WTC11 (cell line): Measurements from ENCODE around the gene OR2AT4. TPM values are rescaled to one million over a fixed set of nuclear protein-coding genes. Genes with fewer than 3 reads are reported as not detected.
"Not testable (repeated sequence)": the region's sequence is repeated elsewhere in the genome, so short reads cannot be mapped to it uniquely, and the experiment has no call there.

Source experiments
- ATAC-seq: fragments of 200-7000 bp; cut with Tn5 transposase; 2 replicates; pipeline ENCODE4 v1.10.0; 2021; ENCODE audit warnings: mild to moderate bottlenecking, moderate library complexity
- CTCF ChIA-PET: fragments of 300-600 bp; sonication (Branson Sonifier 250); formaldehyde crosslinking; loops from one replicate; lab custom pipeline; 2021; ENCODE audit warnings: antibody characterized with exemption; lab: Charles Lee
- POLR2A ChIA-PET: fragments of 350-600 bp; sonication (Branson Sonifier 250); formaldehyde crosslinking; loops from one replicate; lab custom pipeline; 2021; ENCODE audit warnings: antibody characterized with exemption; lab: Charles Lee
- DNase-seq: peaks from one replicate; pipeline ENCODE4 v3.0.0; 2021; ENCODE audit warnings: low spot score
- H3K27ac Mint-ChIP-seq: 2 replicates; pipeline ENCODE4 v1.8.0; 2021; ENCODE audit warnings: mixed read lengths
- H3K27me3 Mint-ChIP-seq: 2 replicates; pipeline ENCODE4 v1.8.0; 2021; ENCODE audit warnings: low read depth, mild to moderate bottlenecking, moderate library complexity, mixed read lengths
- H3K36me3 Mint-ChIP-seq: 2 replicates; pipeline ENCODE4 v1.8.0; 2021; ENCODE audit warnings: mixed read lengths
- H3K4me1 Mint-ChIP-seq: 2 replicates; pipeline ENCODE4 v1.8.0; 2022; ENCODE audit warnings: mixed read lengths
- H3K4me3 Mint-ChIP-seq: 2 replicates; pipeline ENCODE4 v1.8.0; 2021; ENCODE audit warnings: mild to moderate bottlenecking, moderate library complexity, mixed read lengths
- H3K9me3 Mint-ChIP-seq: 2 replicates; pipeline ENCODE4 v1.8.0; 2021; ENCODE audit warnings: mixed read lengths
- ESRRA ChIP-seq: sonication (generic); formaldehyde crosslinking; IDR thresholded peaks from 2 replicates; pipeline ENCODE4 v1.8.1; 2022; ENCODE audit warnings: mild to moderate bottlenecking, missing genetic modification reagents, borderline replicate concordance
- HMGA2 ChIP-seq: fragments of 250-450 bp; sonication (Bioruptor Pico); IDR thresholded peaks from 2 replicates; pipeline ENCODE4 v1.4.0; 2021; ENCODE audit warnings: mild to moderate bottlenecking, moderate library complexity
- MXD4 ChIP-seq: fragments of 250-450 bp; sonication (Bioruptor Pico); IDR thresholded peaks from 2 replicates; pipeline ENCODE4 v1.8.0; 2021; ENCODE audit warnings: mild to moderate bottlenecking, moderate library complexity, borderline replicate concordance
- MYBL2 ChIP-seq: sonication (generic); formaldehyde crosslinking; IDR thresholded peaks from 2 replicates; pipeline ENCODE4 v1.8.1; 2023; ENCODE audit warnings: mild to moderate bottlenecking, moderate library complexity, missing genetic modification reagents
- NR2C2 ChIP-seq: sonication (generic); formaldehyde crosslinking; IDR thresholded peaks from 2 replicates; pipeline ENCODE4 v1.8.0; 2022; ENCODE audit warnings: mild to moderate bottlenecking, missing genetic modification reagents
- NR3C1 ChIP-seq: sonication (generic); formaldehyde crosslinking; conservative IDR thresholded peaks from 2 replicates; pipeline ENCODE4 v1.8.1; 2023; ENCODE audit warnings: low read depth, mild to moderate bottlenecking, missing genetic modification reagents
- TP53 ChIP-seq: sonication (generic); formaldehyde crosslinking; IDR thresholded peaks from 2 replicates; pipeline ENCODE4 v1.8.1; 2023; ENCODE audit warnings: mild to moderate bottlenecking, missing genetic modification reagents
- total RNA-seq: library from RNA; stranded (reverse); gene quantifications from 3 replicates; pipeline ENCODE4 v1.2.3, GENCODE V29; 2021
- TF ChIP-seq, protein P1 (sequence below): fragments of 250-450 bp; sonication (Bioruptor Pico); IDR thresholded peaks from 2 replicates; pipeline ENCODE4 v1.9.0; 2021; ENCODE audit warnings: mild to moderate bottlenecking, borderline replicate concordance
- TF ChIP-seq, protein P2 (sequence below): sonication (generic); formaldehyde crosslinking; IDR thresholded peaks from 2 replicates; pipeline ENCODE4 v1.8.1; 2023; ENCODE audit warnings: mild to moderate bottlenecking, missing genetic modification reagents, moderate library complexity
- TF ChIP-seq, protein P3 (sequence below): sonication (generic); formaldehyde crosslinking; IDR thresholded peaks from 2 replicates; pipeline ENCODE4 v1.8.0; 2022; ENCODE audit warnings: mild to moderate bottlenecking, missing genetic modification reagents
- TF ChIP-seq, protein P4 (sequence below): sonication (generic); formaldehyde crosslinking; IDR thresholded peaks from 2 replicates; pipeline ENCODE4 v1.8.0; 2023; ENCODE audit warnings: missing genetic modification reagents, mild to moderate bottlenecking, borderline replicate concordance
- TF ChIP-seq, protein P5 (sequence below): sonication (generic); formaldehyde crosslinking; IDR thresholded peaks from 2 replicates; pipeline ENCODE4 v1.8.1; 2022; ENCODE audit warnings: low read depth, mild to moderate bottlenecking, moderate library complexity, missing genetic modification reagents, borderline replicate concordance
- TF ChIP-seq, protein P6 (sequence below): fragments of 250-450 bp; sonication (Bioruptor Pico); IDR thresholded peaks from 2 replicates; pipeline ENCODE4 v2.1.2; 2022; ENCODE audit warnings: mild to moderate bottlenecking, moderate library complexity
- TF ChIP-seq, protein P7 (sequence below): sonication (generic); formaldehyde crosslinking; IDR thresholded peaks from 2 replicates; pipeline ENCODE4 v1.8.0; 2022; ENCODE audit warnings: mild to moderate bottlenecking, missing genetic modification reagents

The OR2AT4 gene
- total RNA-seq, 1 experiment from 2014 or later = not detected

DNA sequence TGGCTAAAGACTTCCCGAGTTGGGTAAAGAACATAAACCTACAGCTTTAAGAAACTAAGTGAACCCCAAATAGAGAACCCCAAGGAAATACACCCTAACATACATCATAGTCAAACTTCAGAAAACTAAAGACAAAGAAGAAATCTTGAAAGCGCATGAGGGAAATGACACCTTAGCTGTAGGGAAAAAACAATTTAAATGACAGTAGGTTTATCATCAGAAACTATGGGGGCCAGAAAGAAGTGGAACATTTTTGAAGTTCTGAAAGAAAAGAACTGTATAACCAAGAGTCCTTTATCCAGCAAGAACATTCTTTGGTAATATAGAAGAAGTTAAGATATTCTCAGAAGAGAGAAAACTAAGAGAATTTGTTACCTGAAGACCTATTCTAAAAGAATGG, 15.5 kb upstream of the OR2AT4 start (continued):
- TF ChIP-seq, protein P1, sequence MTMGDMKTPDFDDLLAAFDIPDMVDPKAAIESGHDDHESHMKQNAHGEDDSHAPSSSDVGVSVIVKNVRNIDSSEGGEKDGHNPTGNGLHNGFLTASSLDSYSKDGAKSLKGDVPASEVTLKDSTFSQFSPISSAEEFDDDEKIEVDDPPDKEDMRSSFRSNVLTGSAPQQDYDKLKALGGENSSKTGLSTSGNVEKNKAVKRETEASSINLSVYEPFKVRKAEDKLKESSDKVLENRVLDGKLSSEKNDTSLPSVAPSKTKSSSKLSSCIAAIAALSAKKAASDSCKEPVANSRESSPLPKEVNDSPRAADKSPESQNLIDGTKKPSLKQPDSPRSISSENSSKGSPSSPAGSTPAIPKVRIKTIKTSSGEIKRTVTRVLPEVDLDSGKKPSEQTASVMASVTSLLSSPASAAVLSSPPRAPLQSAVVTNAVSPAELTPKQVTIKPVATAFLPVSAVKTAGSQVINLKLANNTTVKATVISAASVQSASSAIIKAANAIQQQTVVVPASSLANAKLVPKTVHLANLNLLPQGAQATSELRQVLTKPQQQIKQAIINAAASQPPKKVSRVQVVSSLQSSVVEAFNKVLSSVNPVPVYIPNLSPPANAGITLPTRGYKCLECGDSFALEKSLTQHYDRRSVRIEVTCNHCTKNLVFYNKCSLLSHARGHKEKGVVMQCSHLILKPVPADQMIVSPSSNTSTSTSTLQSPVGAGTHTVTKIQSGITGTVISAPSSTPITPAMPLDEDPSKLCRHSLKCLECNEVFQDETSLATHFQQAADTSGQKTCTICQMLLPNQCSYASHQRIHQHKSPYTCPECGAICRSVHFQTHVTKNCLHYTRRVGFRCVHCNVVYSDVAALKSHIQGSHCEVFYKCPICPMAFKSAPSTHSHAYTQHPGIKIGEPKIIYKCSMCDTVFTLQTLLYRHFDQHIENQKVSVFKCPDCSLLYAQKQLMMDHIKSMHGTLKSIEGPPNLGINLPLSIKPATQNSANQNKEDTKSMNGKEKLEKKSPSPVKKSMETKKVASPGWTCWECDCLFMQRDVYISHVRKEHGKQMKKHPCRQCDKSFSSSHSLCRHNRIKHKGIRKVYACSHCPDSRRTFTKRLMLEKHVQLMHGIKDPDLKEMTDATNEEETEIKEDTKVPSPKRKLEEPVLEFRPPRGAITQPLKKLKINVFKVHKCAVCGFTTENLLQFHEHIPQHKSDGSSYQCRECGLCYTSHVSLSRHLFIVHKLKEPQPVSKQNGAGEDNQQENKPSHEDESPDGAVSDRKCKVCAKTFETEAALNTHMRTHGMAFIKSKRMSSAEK (CRISPR knock-in tag) = no peak
- TF ChIP-seq TP53 (CRISPR knock-in tag) = no peak
- no peak for TF ChIP-seq MXD4
- TF ChIP-seq MYBL2 (CRISPR knock-in tag) = no peak
- TF ChIP-seq, protein P2, sequence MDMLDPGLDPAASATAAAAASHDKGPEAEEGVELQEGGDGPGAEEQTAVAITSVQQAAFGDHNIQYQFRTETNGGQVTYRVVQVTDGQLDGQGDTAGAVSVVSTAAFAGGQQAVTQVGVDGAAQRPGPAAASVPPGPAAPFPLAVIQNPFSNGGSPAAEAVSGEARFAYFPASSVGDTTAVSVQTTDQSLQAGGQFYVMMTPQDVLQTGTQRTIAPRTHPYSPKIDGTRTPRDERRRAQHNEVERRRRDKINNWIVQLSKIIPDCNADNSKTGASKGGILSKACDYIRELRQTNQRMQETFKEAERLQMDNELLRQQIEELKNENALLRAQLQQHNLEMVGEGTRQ (CRISPR knock-in tag) = no peak
- TF ChIP-seq, protein P3, sequence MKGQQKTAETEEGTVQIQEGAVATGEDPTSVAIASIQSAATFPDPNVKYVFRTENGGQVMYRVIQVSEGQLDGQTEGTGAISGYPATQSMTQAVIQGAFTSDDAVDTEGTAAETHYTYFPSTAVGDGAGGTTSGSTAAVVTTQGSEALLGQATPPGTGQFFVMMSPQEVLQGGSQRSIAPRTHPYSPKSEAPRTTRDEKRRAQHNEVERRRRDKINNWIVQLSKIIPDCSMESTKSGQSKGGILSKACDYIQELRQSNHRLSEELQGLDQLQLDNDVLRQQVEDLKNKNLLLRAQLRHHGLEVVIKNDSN (CRISPR knock-in tag) = no peak
- TF ChIP-seq NR2C2 (CRISPR knock-in tag) = no peak
- TF ChIP-seq, protein P4, sequence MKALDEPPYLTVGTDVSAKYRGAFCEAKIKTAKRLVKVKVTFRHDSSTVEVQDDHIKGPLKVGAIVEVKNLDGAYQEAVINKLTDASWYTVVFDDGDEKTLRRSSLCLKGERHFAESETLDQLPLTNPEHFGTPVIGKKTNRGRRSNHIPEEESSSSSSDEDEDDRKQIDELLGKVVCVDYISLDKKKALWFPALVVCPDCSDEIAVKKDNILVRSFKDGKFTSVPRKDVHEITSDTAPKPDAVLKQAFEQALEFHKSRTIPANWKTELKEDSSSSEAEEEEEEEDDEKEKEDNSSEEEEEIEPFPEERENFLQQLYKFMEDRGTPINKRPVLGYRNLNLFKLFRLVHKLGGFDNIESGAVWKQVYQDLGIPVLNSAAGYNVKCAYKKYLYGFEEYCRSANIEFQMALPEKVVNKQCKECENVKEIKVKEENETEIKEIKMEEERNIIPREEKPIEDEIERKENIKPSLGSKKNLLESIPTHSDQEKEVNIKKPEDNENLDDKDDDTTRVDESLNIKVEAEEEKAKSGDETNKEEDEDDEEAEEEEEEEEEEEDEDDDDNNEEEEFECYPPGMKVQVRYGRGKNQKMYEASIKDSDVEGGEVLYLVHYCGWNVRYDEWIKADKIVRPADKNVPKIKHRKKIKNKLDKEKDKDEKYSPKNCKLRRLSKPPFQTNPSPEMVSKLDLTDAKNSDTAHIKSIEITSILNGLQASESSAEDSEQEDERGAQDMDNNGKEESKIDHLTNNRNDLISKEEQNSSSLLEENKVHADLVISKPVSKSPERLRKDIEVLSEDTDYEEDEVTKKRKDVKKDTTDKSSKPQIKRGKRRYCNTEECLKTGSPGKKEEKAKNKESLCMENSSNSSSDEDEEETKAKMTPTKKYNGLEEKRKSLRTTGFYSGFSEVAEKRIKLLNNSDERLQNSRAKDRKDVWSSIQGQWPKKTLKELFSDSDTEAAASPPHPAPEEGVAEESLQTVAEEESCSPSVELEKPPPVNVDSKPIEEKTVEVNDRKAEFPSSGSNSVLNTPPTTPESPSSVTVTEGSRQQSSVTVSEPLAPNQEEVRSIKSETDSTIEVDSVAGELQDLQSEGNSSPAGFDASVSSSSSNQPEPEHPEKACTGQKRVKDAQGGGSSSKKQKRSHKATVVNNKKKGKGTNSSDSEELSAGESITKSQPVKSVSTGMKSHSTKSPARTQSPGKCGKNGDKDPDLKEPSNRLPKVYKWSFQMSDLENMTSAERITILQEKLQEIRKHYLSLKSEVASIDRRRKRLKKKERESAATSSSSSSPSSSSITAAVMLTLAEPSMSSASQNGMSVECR (CRISPR knock-in tag) = no peak
- TF ChIP-seq, protein P5, sequence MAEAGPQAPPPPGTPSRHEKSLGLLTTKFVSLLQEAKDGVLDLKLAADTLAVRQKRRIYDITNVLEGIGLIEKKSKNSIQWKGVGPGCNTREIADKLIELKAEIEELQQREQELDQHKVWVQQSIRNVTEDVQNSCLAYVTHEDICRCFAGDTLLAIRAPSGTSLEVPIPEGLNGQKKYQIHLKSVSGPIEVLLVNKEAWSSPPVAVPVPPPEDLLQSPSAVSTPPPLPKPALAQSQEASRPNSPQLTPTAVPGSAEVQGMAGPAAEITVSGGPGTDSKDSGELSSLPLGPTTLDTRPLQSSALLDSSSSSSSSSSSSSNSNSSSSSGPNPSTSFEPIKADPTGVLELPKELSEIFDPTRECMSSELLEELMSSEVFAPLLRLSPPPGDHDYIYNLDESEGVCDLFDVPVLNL = no peak

DNA sequence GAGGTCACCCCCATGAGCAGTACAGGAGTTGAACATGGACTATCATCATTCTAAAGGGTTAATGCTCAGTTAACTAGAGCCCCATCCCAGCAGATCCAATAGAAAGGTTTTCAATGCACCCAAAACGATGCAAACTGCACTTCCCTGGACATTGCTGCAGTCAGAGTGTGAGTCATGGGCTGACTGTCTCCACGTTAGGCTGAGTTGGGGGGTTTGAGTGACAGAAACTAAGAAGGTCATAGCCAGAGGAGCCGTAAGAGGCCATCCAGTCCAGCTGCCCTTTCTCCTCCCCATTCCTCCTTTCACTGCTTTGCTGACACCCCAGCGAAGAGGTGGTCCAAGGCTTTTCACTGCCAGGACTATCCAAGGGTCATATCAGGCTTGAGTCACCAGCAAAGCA, 10.5 kb upstream of the OR2AT4 start:
- Mint-ChIP-seq H3K4me3 (no peak overlapping the region), H3K27ac (no peak overlapping the region), H3K36me3 (no peaks in the 10 kb centered on the region)
- TF ChIP-seq, protein P6, sequence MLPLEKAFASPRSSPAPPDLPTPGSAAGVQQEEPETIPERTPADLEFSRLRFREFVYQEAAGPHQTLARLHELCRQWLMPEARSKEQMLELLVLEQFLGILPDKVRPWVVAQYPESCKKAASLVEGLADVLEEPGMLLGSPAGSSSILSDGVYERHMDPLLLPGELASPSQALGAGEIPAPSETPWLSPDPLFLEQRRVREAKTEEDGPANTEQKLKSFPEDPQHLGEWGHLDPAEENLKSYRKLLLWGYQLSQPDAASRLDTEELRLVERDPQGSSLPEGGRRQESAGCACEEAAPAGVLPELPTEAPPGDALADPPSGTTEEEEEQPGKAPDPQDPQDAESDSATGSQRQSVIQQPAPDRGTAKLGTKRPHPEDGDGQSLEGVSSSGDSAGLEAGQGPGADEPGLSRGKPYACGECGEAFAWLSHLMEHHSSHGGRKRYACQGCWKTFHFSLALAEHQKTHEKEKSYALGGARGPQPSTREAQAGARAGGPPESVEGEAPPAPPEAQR (CRISPR knock-in tag) = no peak
- TF ChIP-seq, protein P3 (CRISPR knock-in tag) = no peak
- no peak for TF ChIP-seq NR3C1
- no peak for TF ChIP-seq HMGA2
- no peak for TF ChIP-seq ESRRA (CRISPR knock-in tag)
- TF ChIP-seq, protein P7, sequence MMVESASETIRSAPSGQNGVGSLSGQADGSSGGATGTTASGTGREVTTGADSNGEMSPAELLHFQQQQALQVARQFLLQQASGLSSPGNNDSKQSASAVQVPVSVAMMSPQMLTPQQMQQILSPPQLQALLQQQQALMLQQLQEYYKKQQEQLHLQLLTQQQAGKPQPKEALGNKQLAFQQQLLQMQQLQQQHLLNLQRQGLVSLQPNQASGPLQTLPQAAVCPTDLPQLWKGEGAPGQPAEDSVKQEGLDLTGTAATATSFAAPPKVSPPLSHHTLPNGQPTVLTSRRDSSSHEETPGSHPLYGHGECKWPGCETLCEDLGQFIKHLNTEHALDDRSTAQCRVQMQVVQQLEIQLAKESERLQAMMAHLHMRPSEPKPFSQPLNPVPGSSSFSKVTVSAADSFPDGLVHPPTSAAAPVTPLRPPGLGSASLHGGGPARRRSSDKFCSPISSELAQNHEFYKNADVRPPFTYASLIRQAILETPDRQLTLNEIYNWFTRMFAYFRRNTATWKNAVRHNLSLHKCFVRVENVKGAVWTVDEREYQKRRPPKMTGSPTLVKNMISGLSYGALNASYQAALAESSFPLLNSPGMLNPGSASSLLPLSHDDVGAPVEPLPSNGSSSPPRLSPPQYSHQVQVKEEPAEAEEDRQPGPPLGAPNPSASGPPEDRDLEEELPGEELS = no peak
- TF ChIP-seq, all 79 proteins: peak for 0
- Mint-ChIP-seq H3K27me3 (peaks cover 11% of the 10 kb centered on the region), H3K9me3 (peaks cover 20% of the 10 kb centered on the region), H3K4me1 (0 out of 2 replicates have a peak, but pooled peaks cover 6% of the 10 kb centered on the region)
- no peak for DNase-seq
- CTCF ChIA-PET = no interaction called here
- POLR2A ChIA-PET = interaction anchor here (0.7 kb wide), 1 partner anchor 204 kb away, joined by 7 read pairs; no protein-coding TSS in a partner anchor
- no peak for ATAC-seq

DNA sequence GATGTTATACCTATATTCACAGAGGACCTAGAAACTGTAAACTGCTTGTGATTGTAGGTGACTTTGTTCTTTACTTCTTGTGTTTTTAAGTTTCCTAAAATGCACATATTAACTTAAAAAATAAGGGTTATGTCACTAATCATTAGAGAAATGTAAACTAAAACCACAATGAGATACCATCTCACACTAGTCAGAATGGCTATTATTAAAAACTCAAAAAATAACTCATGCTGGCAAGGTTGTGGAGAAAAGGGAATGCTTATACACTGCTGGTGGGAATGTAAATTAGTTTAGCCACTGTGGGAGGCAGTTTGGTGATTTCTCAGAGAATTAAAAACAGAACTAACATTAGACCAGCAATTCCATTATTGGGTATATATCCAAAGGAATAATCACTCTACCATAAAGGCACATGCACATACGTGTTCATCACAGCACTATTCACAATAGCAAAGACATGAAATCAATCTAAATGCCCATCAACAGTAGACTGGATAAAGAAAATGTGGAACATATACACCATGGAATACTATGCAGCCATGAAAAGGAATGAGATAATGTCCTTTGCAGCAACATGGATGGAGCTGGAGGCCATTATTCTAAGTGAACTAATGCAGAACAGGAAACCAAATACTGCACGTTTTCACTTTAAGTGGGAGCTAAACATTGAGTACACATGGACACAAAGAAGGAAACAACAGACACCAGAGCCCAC, 9.4 kb upstream of the OR2AT4 start:
- H3K27me3 Mint-ChIP-seq, H3K36me3 Mint-ChIP-seq, ATAC-seq, H3K4me1 Mint-ChIP-seq, POLR2A ChIA-PET, DNase-seq, H3K4me3 Mint-ChIP-seq, H3K27ac Mint-ChIP-seq: not testable (repeated sequence)
- CTCF ChIA-PET = interaction anchor here (0.9 kb wide), 1 partner anchor 34 kb away, joined by 3 read pairs; no protein-coding TSS in a partner anchor
- H3K9me3 Mint-ChIP-seq = peaks cover 15% of the 10 kb centered on the region
